OCI-LY7 (cell line): ENCODE data around the gene SPATS2L. TPM values are rescaled to one million over a fixed set of nuclear protein-coding genes. Genes with fewer than 3 reads are reported as not detected.

Experiments used
- BruUV-seq: library from RNA; stranded (reverse); fragments of 400-500 nt; replicated peaks from 2 replicates; lab custom pipeline; 2021; lab: Mats Ljungman, UMichigan
- CTCF ChIA-PET: fragments of 300-600 bp; sonication (Branson Sonifier 250); formaldehyde crosslinking; loops from one replicate; lab custom pipeline; 2022; ENCODE audit warnings: antibody characterized with exemption; ENCODE audit not compliant: unreplicated experiment; lab: Charles Lee
- POLR2A ChIA-PET: fragments of 300-600 bp; sonication (Branson Sonifier 250); formaldehyde crosslinking; loops from one replicate; lab custom pipeline; 2022; ENCODE audit warnings: antibody characterized with exemption; lab: Charles Lee
- DNase-seq: peaks from one replicate; pipeline ENCODE4 v3.0.0-alpha.2; 2015; ENCODE audit warnings: low spot score
- H2AFZ ChIP-seq: fragments of 200-600 bp; sonication (generic), shearing (Covaris generic); 2 replicates; pipeline ENCODE4 v1.6.1; 2014; ENCODE audit warnings: mild to moderate bottlenecking, antibody characterized with exemption, low read length, moderate library complexity
- H3K27ac ChIP-seq: fragments of 200-600 bp; sonication (generic); 2 replicates; pipeline ENCODE4 v1.5.1; 2014; ENCODE audit warnings: mixed run types, low read depth, mild to moderate bottlenecking, moderate library complexity, low read length, inconsistent platforms; ENCODE audit not compliant: poor library complexity, severe bottlenecking
- H3K36me3 ChIP-seq: fragments of 200-600 bp; sonication (generic); 2 replicates; pipeline ENCODE4 v1.6.1; 2014; ENCODE audit warnings: mild to moderate bottlenecking, antibody characterized with exemption, low read length, moderate library complexity, mixed read lengths; ENCODE audit not compliant: insufficient read depth
- H3K4me1 ChIP-seq: fragments of 200-600 bp; sonication (generic); 2 replicates; pipeline ENCODE4 v1.5.1; 2014; ENCODE audit warnings: mild to moderate bottlenecking, low read length; ENCODE audit not compliant: insufficient read depth, poor library complexity, severe bottlenecking
- H3K4me2 ChIP-seq: fragments of 200-600 bp; sonication (generic); 2 replicates; pipeline ENCODE4 v1.6.1; 2014; ENCODE audit warnings: mild to moderate bottlenecking, low read length
- H3K4me3 ChIP-seq: fragments of 200-600 bp; sonication (generic); 2 replicates; pipeline ENCODE4 v1.5.1; 2014; ENCODE audit warnings: mild to moderate bottlenecking, low read depth, low read length; ENCODE audit not compliant: poor library complexity, severe bottlenecking
- H3K79me2 ChIP-seq: fragments of 200-600 bp; sonication (generic); 2 replicates; pipeline ENCODE4 v1.6.1; 2016; ENCODE audit warnings: low read depth, mild to moderate bottlenecking, low read length, moderate library complexity, mixed read lengths; ENCODE audit not compliant: insufficient read depth
- H3K9me2 ChIP-seq: fragments of 200-600 bp; sonication (generic); 2 replicates; pipeline ENCODE4 v1.6.1; 2016; ENCODE audit warnings: mild to moderate bottlenecking, low read length, mixed read lengths; ENCODE audit not compliant: insufficient read depth
- H3K9me3 ChIP-seq: fragments of 200-600 bp; sonication (generic); 2 replicates; pipeline ENCODE4 v1.6.1; 2014; ENCODE audit warnings: mild to moderate bottlenecking, mixed run types, low read length, mixed read lengths
- H4K20me1 ChIP-seq: fragments of 200-600 bp; sonication (generic); 2 replicates; pipeline ENCODE4 v1.6.1; 2014; ENCODE audit warnings: mild to moderate bottlenecking, antibody characterized with exemption, low read length, moderate library complexity, mixed read lengths; ENCODE audit not compliant: insufficient read depth
- EZH2phosphoT487 ChIP-seq: fragments of 200-600 bp; sonication (generic); IDR thresholded peaks from 2 replicates; pipeline ENCODE4 v1.6.1; 2018; ENCODE audit warnings: low read depth, borderline replicate concordance, mild to moderate bottlenecking, mixed run types, antibody characterized with exemption, low read length, moderate library complexity, mixed read lengths
- intact Hi-C: fragments of 100-400 bp; cut with micrococcal nuclease; formaldehyde crosslinking; loops from one replicate; pipeline ENCODE4 v1.10.0; 2022; ENCODE audit not compliant: unreplicated experiment
- total RNA-seq, 2 experiments: library from RNA; depleted of rRNA in 1 of 2; stranded (reverse); fragments of >200 nt in 1 of 2; shearing (Covaris generic) in 1 of 2; gene quantifications; 2 replicates each; pipeline ENCODE4 v1.2.3, GENCODE V29; 2014 to 2022
- TF ChIP-seq, protein P1 (sequence below): fragments of 200-600 bp; sonication (generic); conservative IDR thresholded peaks from 2 replicates; pipeline ENCODE4 v1.5.1; 2014; ENCODE audit warnings: mild to moderate bottlenecking, antibody characterized with exemption, low read length, moderate library complexity, mixed read lengths

SPATS2L gene
- total RNA-seq, 2 experiments from 2014 or later = 3.1 to 5.2 TPM

DNA sequence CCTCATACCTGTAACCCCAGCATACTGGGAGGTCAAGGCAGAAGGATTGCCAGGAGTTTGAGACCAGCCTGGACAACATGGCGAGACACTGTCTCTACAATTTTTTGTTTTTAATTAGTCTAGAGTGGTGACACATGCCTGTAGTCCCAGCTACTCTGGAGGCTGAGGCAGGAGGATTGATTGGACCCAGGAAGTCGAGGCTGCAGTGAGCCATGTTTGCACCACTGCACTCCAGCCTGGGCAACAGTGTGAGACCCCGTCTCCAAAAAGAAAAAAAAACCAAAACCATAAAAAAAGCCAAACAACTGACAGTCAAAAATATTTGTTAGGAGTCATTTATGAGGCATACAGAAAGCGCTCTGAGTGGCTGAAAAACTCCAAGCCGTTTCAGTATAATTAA is 107.9 kb downstream of the SPATS2L start:
- TF ChIP-seq, protein P1, sequence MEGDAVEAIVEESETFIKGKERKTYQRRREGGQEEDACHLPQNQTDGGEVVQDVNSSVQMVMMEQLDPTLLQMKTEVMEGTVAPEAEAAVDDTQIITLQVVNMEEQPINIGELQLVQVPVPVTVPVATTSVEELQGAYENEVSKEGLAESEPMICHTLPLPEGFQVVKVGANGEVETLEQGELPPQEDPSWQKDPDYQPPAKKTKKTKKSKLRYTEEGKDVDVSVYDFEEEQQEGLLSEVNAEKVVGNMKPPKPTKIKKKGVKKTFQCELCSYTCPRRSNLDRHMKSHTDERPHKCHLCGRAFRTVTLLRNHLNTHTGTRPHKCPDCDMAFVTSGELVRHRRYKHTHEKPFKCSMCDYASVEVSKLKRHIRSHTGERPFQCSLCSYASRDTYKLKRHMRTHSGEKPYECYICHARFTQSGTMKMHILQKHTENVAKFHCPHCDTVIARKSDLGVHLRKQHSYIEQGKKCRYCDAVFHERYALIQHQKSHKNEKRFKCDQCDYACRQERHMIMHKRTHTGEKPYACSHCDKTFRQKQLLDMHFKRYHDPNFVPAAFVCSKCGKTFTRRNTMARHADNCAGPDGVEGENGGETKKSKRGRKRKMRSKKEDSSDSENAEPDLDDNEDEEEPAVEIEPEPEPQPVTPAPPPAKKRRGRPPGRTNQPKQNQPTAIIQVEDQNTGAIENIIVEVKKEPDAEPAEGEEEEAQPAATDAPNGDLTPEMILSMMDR = no peak
- TF ChIP-seq EZH2phosphoT487 = no peak
- H2AFZ ChIP-seq = no peak overlapping the region
- H3K4me1 ChIP-seq = no peaks in the 10 kb centered on the region
- intact Hi-C loops = no loop called here
- no peaks in the 10 kb centered on the region for H3K9me3 ChIP-seq
- H3K4me2 ChIP-seq = no peak overlapping the region
- H4K20me1 ChIP-seq = no peaks in the 10 kb centered on the region
- no peaks in the 10 kb centered on the region for H3K36me3 ChIP-seq
- no peaks in the 10 kb centered on the region for H3K9me2 ChIP-seq
- H3K27ac ChIP-seq = no peak overlapping the region
- DNase-seq = no peak
- no peak overlapping the region for H3K4me3 ChIP-seq
- no TSS peak for BruUV-seq
- ChIA-PET POLR2A (interaction anchor here (0.7 to 2.5 kb wide), 5 partner anchors 9 to 68 kb away, joined by 3 to 13 read pairs (median 3); no protein-coding TSS in a partner anchor), CTCF (interaction anchor here (0.6 kb wide), 1 partner anchor 71 kb away, joined by 3 read pairs; no protein-coding TSS in a partner anchor)
- H3K79me2 ChIP-seq = no peaks in the 10 kb centered on the region

DNA sequence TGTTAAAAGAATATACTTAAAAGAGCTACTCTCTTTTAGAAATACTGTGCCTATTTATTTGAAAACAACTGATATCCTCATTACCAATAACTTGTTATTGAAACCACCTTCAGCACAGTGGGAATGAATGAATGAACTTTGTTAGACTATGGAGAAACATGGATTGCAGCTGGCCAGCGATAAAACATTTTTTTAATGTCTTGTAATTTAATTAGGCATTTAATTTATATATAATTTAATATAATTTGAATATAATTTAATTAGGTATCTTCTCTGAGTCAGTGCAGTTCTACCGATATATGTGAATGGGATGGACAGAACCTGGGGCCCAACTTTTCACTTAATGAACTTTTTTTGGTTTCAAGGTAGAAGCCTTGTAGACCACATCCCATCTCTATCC is 109.0 kb downstream of the SPATS2L start:
- Histone ChIP-seq H3K27ac (no peak overlapping the region), H3K36me3 (no peaks in the 10 kb centered on the region), H3K4me2 (no peak overlapping the region), H2AFZ (no peak overlapping the region), H3K79me2 (no peaks in the 10 kb centered on the region), H3K9me2 (no peaks in the 10 kb centered on the region), H3K4me3 (no peak overlapping the region), H3K9me3 (no peaks in the 10 kb centered on the region), H3K4me1 (no peaks in the 10 kb centered on the region), H4K20me1 (no peaks in the 10 kb centered on the region)
- TF ChIP-seq EZH2phosphoT487 = no peak
- TF ChIP-seq, protein P1 = no peak
- POLR2A ChIA-PET = interaction anchor here (0.6 to 2.5 kb wide), 6 partner anchors 8 to 304 kb away, joined by 3 to 13 read pairs (median 4); no protein-coding TSS in a partner anchor
- intact Hi-C loops = no loop called here
- CTCF ChIA-PET = no interaction called here
- DNase-seq = no peak
- no TSS peak for BruUV-seq

DNA sequence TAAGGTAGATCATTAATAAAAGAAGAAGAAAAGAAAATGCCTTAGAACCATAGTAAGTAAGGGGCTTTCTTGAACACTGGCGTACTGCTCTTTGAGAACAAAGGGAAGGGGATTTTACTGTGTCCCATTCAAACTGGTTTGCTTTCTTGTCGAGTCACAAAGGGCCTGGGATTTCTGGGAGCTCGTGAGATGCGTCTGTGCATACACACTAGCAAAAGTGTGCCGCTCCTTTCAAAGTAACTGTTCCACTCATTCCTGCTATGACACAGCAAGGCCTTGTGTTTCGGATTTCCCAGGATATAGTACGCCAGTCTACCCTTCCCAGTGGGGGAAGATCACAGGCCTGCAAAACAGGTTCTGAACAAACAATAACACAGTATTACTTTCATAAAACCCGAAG is 110.4 kb downstream of the SPATS2L start:
- Histone ChIP-seq H3K9me3 (no peaks in the 10 kb centered on the region), H3K4me3 (no peak overlapping the region), H3K4me1 (no peaks in the 10 kb centered on the region), H3K27ac (no peak overlapping the region), H3K4me2 (no peak overlapping the region), H3K9me2 (no peaks in the 10 kb centered on the region), H2AFZ (no peak overlapping the region), H4K20me1 (no peaks in the 10 kb centered on the region), H3K36me3 (no peaks in the 10 kb centered on the region), H3K79me2 (no peaks in the 10 kb centered on the region)
- CTCF ChIA-PET = no interaction called here
- intact Hi-C loops = no loop called here
- DNase-seq = no peak
- BruUV-seq = no TSS peak
- TF ChIP-seq EZH2phosphoT487 = no peak
- TF ChIP-seq, protein P1 = no peak
- POLR2A ChIA-PET = no interaction called here
